ENCODE measurements around the gene USF2.

- TF ChIP-seq MAX (IDR thresholded peaks at IDR 0.05), result no peak
- TF ChIP-seq TAF1 (IDR thresholded peaks at IDR 0.05; ENCODE audit: low read depth), result no peak
- no peak for TF ChIP-seq YY1 (IDR thresholded peaks at IDR 0.05; ENCODE audit: low read depth)
- no peak for TF ChIP-seq NFIC (IDR thresholded peaks at IDR 0.05)
- no peak for TF ChIP-seq EP300 (IDR thresholded peaks at IDR 0.05; ENCODE audit: borderline replicate concordance)
- no peak for TF ChIP-seq CEBPB (IDR thresholded peaks at IDR 0.05)
- no peak for TF ChIP-seq EGR1 (IDR thresholded peaks at IDR 0.05)
- TF ChIP-seq, protein P1, sequence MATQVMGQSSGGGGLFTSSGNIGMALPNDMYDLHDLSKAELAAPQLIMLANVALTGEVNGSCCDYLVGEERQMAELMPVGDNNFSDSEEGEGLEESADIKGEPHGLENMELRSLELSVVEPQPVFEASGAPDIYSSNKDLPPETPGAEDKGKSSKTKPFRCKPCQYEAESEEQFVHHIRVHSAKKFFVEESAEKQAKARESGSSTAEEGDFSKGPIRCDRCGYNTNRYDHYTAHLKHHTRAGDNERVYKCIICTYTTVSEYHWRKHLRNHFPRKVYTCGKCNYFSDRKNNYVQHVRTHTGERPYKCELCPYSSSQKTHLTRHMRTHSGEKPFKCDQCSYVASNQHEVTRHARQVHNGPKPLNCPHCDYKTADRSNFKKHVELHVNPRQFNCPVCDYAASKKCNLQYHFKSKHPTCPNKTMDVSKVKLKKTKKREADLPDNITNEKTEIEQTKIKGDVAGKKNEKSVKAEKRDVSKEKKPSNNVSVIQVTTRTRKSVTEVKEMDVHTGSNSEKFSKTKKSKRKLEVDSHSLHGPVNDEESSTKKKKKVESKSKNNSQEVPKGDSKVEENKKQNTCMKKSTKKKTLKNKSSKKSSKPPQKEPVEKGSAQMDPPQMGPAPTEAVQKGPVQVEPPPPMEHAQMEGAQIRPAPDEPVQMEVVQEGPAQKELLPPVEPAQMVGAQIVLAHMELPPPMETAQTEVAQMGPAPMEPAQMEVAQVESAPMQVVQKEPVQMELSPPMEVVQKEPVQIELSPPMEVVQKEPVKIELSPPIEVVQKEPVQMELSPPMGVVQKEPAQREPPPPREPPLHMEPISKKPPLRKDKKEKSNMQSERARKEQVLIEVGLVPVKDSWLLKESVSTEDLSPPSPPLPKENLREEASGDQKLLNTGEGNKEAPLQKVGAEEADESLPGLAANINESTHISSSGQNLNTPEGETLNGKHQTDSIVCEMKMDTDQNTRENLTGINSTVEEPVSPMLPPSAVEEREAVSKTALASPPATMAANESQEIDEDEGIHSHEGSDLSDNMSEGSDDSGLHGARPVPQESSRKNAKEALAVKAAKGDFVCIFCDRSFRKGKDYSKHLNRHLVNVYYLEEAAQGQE (IDR thresholded peaks at IDR 0.05; ENCODE audit: low read depth), result no peak
- no peak for TF ChIP-seq USF1 (IDR thresholded peaks at IDR 0.05)
- no peak for TF ChIP-seq TCF12 (IDR thresholded peaks at IDR 0.05; ENCODE audit: low read depth)
- no peak for TF ChIP-seq FOXM1 (IDR thresholded peaks at IDR 0.05; ENCODE audit: borderline replicate concordance, low read depth)
Measured at GRCh38 chr19:35307931-35308330, 39.2 kb downstream of the USF2 start.

Measured in Ishikawa (cell line).